Fibroblast of mammary gland (primary cell): ENCODE measurements around the gene LIPE.
"Not testable (repeated sequence)": the region's sequence is repeated elsewhere in the genome, so short reads cannot be mapped to it uniquely, and the experiment has no call there.

Experiments
- DNase-seq: peaks from one replicate; pipeline ENCODE4 v3.0.0-alpha.2; 2010; ENCODE audit warnings: low read depth
- H3K4me3 ChIP-seq: 2 replicates; pipeline ENCODE4 v1.5.1; 2011; ENCODE audit warnings: low read depth, mild to moderate bottlenecking, low read length, moderate library complexity; ENCODE audit not compliant: control insufficient read depth
- CTCF ChIP-seq: conservative IDR thresholded peaks from 2 replicates; pipeline ENCODE4 v1.5.1; 2011; ENCODE audit warnings: low read depth, low read length, inconsistent platforms; ENCODE audit not compliant: control insufficient read depth, insufficient read depth

LIPE gene

GRCh38 chr19:42461700-42462324 lies 34.6 kb upstream of the LIPE start:
- no peak for TF ChIP-seq CTCF
- no peak overlapping the region for H3K4me3 ChIP-seq
- DNase-seq: no peak

- H3K4me3 ChIP-seq, DNase-seq: not testable (repeated sequence)
These were observed 34.0 kb upstream of the LIPE start for GRCh38 chr19:42461231-42461630.

GRCh38 chr19:42459926-42460325 lies 32.7 kb upstream of the LIPE start:
- DNase-seq: no peak
- H3K4me3 ChIP-seq: no peak overlapping the region
- no peak for TF ChIP-seq CTCF

- H3K4me3 ChIP-seq: no peak overlapping the region
- no peak for TF ChIP-seq CTCF
- no peak for DNase-seq
These were observed 28.5 kb upstream of the LIPE start for GRCh38 chr19:42455621-42456081.

GRCh38 chr19:42455086-42455485 lies 27.9 kb upstream of the LIPE start:
- no peak for DNase-seq
- no peak overlapping the region for H3K4me3 ChIP-seq
- no peak for TF ChIP-seq CTCF

- no peak for TF ChIP-seq CTCF
- H3K4me3 ChIP-seq: no peak overlapping the region
- no peak for DNase-seq
These were observed 25.4 kb upstream of the LIPE start for GRCh38 chr19:42452590-42452989.

- H3K4me3 ChIP-seq: no peak overlapping the region
- TF ChIP-seq CTCF: peak; percentile 93
- peak; percentile 88 for DNase-seq
These were observed 23.2 kb upstream of the LIPE start for GRCh38 chr19:42450314-42450934.

- H3K4me3 ChIP-seq, DNase-seq: not testable (repeated sequence)
These were observed 21.1 kb upstream of the LIPE start for GRCh38 chr19:42448306-42448705.
